ENCODE data around the gene AFAP1L2.

DNA sequence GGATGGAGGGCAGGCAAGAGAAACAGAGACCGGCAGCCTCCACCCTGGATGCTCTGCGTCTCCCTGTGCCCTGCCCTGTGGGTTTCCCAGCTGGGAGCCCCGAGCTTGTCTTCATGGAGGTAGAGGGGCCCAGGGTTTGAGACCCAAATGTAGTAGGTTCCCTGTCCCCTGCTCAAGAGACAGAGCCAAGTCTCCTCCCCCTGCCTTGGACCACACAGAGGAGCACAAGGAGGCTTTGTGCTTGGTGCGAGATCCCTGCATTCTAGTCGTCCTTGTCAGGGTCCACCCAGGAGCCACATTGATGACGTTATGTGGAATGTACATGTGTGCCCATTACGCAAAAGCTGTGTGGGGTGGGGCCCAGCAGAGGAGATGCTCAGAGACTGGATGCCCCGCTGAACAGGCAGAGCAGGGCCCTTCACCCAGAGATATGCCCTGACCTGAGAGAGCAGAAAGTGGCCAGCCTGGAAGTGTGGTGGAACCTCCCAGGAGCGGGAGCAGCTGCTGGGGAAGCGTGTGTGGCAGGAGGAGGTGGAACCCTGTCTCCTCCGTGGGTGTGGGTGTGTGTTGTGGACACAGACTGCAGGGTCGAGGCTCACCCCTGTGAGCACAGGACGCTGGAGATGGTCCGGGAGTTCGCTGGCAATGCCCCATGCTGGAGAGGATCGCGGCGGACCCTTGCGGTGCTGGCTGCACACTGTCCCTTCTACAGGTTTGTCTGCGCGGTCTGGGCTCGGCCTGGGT lies 126.0 kb downstream of the AFAP1L2 start:
- TF ChIP-seq, protein P1, sequence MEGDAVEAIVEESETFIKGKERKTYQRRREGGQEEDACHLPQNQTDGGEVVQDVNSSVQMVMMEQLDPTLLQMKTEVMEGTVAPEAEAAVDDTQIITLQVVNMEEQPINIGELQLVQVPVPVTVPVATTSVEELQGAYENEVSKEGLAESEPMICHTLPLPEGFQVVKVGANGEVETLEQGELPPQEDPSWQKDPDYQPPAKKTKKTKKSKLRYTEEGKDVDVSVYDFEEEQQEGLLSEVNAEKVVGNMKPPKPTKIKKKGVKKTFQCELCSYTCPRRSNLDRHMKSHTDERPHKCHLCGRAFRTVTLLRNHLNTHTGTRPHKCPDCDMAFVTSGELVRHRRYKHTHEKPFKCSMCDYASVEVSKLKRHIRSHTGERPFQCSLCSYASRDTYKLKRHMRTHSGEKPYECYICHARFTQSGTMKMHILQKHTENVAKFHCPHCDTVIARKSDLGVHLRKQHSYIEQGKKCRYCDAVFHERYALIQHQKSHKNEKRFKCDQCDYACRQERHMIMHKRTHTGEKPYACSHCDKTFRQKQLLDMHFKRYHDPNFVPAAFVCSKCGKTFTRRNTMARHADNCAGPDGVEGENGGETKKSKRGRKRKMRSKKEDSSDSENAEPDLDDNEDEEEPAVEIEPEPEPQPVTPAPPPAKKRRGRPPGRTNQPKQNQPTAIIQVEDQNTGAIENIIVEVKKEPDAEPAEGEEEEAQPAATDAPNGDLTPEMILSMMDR (IDR thresholded peaks at IDR 0.05; ENCODE audit: borderline replicate concordance, extremely low read depth, low read length, poor library complexity, severe bottlenecking), result no peak
- TF ChIP-seq EZH2 (IDR thresholded peaks at IDR 0.05; ENCODE audit: borderline replicate concordance, low read depth, low read length, severe bottlenecking), result no peak

All from DND-41 (cell line).